Measurements from ENCODE around the gene TRIP10.

- TF ChIP-seq, protein P1, sequence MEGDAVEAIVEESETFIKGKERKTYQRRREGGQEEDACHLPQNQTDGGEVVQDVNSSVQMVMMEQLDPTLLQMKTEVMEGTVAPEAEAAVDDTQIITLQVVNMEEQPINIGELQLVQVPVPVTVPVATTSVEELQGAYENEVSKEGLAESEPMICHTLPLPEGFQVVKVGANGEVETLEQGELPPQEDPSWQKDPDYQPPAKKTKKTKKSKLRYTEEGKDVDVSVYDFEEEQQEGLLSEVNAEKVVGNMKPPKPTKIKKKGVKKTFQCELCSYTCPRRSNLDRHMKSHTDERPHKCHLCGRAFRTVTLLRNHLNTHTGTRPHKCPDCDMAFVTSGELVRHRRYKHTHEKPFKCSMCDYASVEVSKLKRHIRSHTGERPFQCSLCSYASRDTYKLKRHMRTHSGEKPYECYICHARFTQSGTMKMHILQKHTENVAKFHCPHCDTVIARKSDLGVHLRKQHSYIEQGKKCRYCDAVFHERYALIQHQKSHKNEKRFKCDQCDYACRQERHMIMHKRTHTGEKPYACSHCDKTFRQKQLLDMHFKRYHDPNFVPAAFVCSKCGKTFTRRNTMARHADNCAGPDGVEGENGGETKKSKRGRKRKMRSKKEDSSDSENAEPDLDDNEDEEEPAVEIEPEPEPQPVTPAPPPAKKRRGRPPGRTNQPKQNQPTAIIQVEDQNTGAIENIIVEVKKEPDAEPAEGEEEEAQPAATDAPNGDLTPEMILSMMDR (conservative IDR thresholded peaks at IDR 0.05 in 1 of 2, IDR thresholded peaks at IDR 0.05 in 1 of 2; ENCODE audit: extremely low read depth in 1 of 2, insufficient read depth in 1 of 2, low read depth in 1 of 2, low read length in 2 of 2) = no peak
- no peak for TF ChIP-seq EZH2 (IDR thresholded peaks at IDR 0.05; ENCODE audit: borderline replicate concordance, low read length)
Observed at GRCh38 chr19:6697291-6697690, 42.2 kb upstream of the TRIP10 start.
